OCI-LY7 (cell line): ENCODE results near the gene PVALEF. TPM values are rescaled to one million over a fixed set of nuclear protein-coding genes. Genes with fewer than 3 reads are reported as not detected.

Experiments used
- BruUV-seq: library from RNA; stranded (reverse); fragments of 400-500 nt; replicated peaks from 2 replicates; lab custom pipeline; 2021; lab: Mats Ljungman, UMichigan
- CTCF ChIA-PET: fragments of 300-600 bp; sonication (Branson Sonifier 250); formaldehyde crosslinking; loops from one replicate; lab custom pipeline; 2022; ENCODE audit warnings: antibody characterized with exemption; ENCODE audit not compliant: unreplicated experiment; lab: Charles Lee
- POLR2A ChIA-PET: fragments of 300-600 bp; sonication (Branson Sonifier 250); formaldehyde crosslinking; loops from one replicate; lab custom pipeline; 2022; ENCODE audit warnings: antibody characterized with exemption; lab: Charles Lee
- DNase-seq: peaks from one replicate; pipeline ENCODE4 v3.0.0-alpha.2; 2015; ENCODE audit warnings: low spot score
- H2AFZ ChIP-seq: fragments of 200-600 bp; sonication (generic), shearing (Covaris generic); 2 replicates; pipeline ENCODE4 v1.6.1; 2014; ENCODE audit warnings: mild to moderate bottlenecking, antibody characterized with exemption, low read length, moderate library complexity
- H3K27ac ChIP-seq: fragments of 200-600 bp; sonication (generic); 2 replicates; pipeline ENCODE4 v1.5.1; 2014; ENCODE audit warnings: mixed run types, low read depth, mild to moderate bottlenecking, moderate library complexity, low read length, inconsistent platforms; ENCODE audit not compliant: poor library complexity, severe bottlenecking
- H3K36me3 ChIP-seq: fragments of 200-600 bp; sonication (generic); 2 replicates; pipeline ENCODE4 v1.6.1; 2014; ENCODE audit warnings: mild to moderate bottlenecking, antibody characterized with exemption, low read length, moderate library complexity, mixed read lengths; ENCODE audit not compliant: insufficient read depth
- H3K4me1 ChIP-seq: fragments of 200-600 bp; sonication (generic); 2 replicates; pipeline ENCODE4 v1.5.1; 2014; ENCODE audit warnings: mild to moderate bottlenecking, low read length; ENCODE audit not compliant: insufficient read depth, poor library complexity, severe bottlenecking
- H3K4me2 ChIP-seq: fragments of 200-600 bp; sonication (generic); 2 replicates; pipeline ENCODE4 v1.6.1; 2014; ENCODE audit warnings: mild to moderate bottlenecking, low read length
- H3K4me3 ChIP-seq: fragments of 200-600 bp; sonication (generic); 2 replicates; pipeline ENCODE4 v1.5.1; 2014; ENCODE audit warnings: mild to moderate bottlenecking, low read depth, low read length; ENCODE audit not compliant: poor library complexity, severe bottlenecking
- H3K79me2 ChIP-seq: fragments of 200-600 bp; sonication (generic); 2 replicates; pipeline ENCODE4 v1.6.1; 2016; ENCODE audit warnings: low read depth, mild to moderate bottlenecking, low read length, moderate library complexity, mixed read lengths; ENCODE audit not compliant: insufficient read depth
- H3K9me2 ChIP-seq: fragments of 200-600 bp; sonication (generic); 2 replicates; pipeline ENCODE4 v1.6.1; 2016; ENCODE audit warnings: mild to moderate bottlenecking, low read length, mixed read lengths; ENCODE audit not compliant: insufficient read depth
- H3K9me3 ChIP-seq: fragments of 200-600 bp; sonication (generic); 2 replicates; pipeline ENCODE4 v1.6.1; 2014; ENCODE audit warnings: mild to moderate bottlenecking, mixed run types, low read length, mixed read lengths
- H4K20me1 ChIP-seq: fragments of 200-600 bp; sonication (generic); 2 replicates; pipeline ENCODE4 v1.6.1; 2014; ENCODE audit warnings: mild to moderate bottlenecking, antibody characterized with exemption, low read length, moderate library complexity, mixed read lengths; ENCODE audit not compliant: insufficient read depth
- EZH2phosphoT487 ChIP-seq: fragments of 200-600 bp; sonication (generic); IDR thresholded peaks from 2 replicates; pipeline ENCODE4 v1.6.1; 2018; ENCODE audit warnings: low read depth, borderline replicate concordance, mild to moderate bottlenecking, mixed run types, antibody characterized with exemption, low read length, moderate library complexity, mixed read lengths
- intact Hi-C: fragments of 100-400 bp; cut with micrococcal nuclease; formaldehyde crosslinking; loops from one replicate; pipeline ENCODE4 v1.10.0; 2022; ENCODE audit not compliant: unreplicated experiment
- total RNA-seq, 2 experiments: library from RNA; depleted of rRNA in 1 of 2; stranded (reverse); fragments of >200 nt in 1 of 2; shearing (Covaris generic) in 1 of 2; gene quantifications; 2 replicates each; pipeline ENCODE4 v1.2.3, GENCODE V29; 2014 to 2022
- TF ChIP-seq, protein P1 (sequence below): fragments of 200-600 bp; sonication (generic); conservative IDR thresholded peaks from 2 replicates; pipeline ENCODE4 v1.5.1; 2014; ENCODE audit warnings: mild to moderate bottlenecking, antibody characterized with exemption, low read length, moderate library complexity, mixed read lengths

Gene PVALEF
- total RNA-seq, 2 experiments from 2014 or later = not detected

GRCh38 chr17:81120695-81121621 is 44.3 kb upstream of the PVALEF start:
- Histone ChIP-seq H3K4me1 (no peaks in the 10 kb centered on the region), H3K4me2 (no peak overlapping the region), H3K79me2 (no peaks in the 10 kb centered on the region), H3K9me2 (no peaks in the 10 kb centered on the region), H3K9me3 (no peaks in the 10 kb centered on the region), H4K20me1 (no peaks in the 10 kb centered on the region; the same call in 1 of the 2 replicates), H3K27ac (no peak overlapping the region), H3K36me3 (no peaks in the 10 kb centered on the region), H2AFZ (no peak overlapping the region), H3K4me3 (no peak overlapping the region)
- ChIA-PET POLR2A (no interaction called here), CTCF (no interaction called here)
- BruUV-seq = no TSS peak
- TF ChIP-seq, protein P1, sequence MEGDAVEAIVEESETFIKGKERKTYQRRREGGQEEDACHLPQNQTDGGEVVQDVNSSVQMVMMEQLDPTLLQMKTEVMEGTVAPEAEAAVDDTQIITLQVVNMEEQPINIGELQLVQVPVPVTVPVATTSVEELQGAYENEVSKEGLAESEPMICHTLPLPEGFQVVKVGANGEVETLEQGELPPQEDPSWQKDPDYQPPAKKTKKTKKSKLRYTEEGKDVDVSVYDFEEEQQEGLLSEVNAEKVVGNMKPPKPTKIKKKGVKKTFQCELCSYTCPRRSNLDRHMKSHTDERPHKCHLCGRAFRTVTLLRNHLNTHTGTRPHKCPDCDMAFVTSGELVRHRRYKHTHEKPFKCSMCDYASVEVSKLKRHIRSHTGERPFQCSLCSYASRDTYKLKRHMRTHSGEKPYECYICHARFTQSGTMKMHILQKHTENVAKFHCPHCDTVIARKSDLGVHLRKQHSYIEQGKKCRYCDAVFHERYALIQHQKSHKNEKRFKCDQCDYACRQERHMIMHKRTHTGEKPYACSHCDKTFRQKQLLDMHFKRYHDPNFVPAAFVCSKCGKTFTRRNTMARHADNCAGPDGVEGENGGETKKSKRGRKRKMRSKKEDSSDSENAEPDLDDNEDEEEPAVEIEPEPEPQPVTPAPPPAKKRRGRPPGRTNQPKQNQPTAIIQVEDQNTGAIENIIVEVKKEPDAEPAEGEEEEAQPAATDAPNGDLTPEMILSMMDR = no peak
- TF ChIP-seq EZH2phosphoT487 = no peak
- intact Hi-C loops = no loop called here
- no peak for DNase-seq

DNA sequence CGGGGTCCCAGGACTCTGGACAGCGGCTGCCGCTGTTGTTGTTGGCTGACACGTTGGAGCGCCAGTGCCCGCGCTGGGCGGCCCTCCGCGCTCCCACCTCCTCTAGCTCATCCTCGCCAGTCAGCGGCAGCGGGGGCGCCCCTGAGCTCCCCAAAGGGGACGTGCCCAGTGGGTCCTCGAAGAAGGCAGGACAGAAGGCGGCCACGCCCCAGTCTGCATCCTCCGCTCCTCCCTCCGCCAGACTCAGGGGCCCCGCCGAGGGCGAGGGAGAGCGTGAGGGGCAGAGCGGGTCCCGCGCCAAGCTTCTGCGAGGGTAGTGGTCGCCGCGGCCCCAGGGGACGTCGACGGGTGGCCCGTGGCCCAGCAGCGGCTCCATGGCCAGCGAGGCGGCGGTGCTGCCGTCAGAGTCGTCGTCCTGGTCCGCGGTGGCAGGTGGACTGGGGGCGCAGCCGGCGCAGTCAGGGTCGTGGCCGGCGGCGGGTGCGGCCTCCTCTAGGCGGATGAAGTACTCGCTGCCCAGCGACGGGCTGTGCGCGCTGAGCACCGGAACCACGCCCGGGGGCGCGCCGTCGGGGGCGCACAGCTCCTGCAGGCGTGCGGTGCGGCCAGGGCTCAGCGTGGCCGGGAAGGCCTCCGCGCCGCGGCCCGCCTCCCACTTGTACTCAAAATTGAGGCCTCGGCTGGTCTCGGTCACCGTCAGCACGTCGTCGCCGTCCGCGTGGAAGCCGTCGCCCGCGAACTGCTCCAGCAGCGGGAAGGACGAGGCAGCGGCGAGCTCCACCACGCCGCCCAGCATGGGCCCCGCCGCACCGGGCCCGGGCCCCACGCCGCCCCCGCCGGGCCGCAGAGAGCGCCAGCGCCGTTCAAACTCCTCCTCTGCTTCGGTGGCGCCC is 43.2 kb upstream of the PVALEF start:
- DNase-seq = no peak
- Histone ChIP-seq H3K79me2 (no peaks in the 10 kb centered on the region), H3K36me3 (no peaks in the 10 kb centered on the region), H4K20me1 (no peaks in the 10 kb centered on the region; the same call in 1 of the 2 replicates), H3K9me2 (no peaks in the 10 kb centered on the region), H3K4me1 (no peaks in the 10 kb centered on the region), H3K27ac (no peak overlapping the region), H3K9me3 (no peaks in the 10 kb centered on the region), H3K4me2 (no peak overlapping the region), H2AFZ (no peak overlapping the region), H3K4me3 (no peak overlapping the region)
- BruUV-seq = no TSS peak
- intact Hi-C loops = no loop called here
- TF ChIP-seq EZH2phosphoT487 = no peak
- TF ChIP-seq, protein P1 = no peak
- POLR2A ChIA-PET = no interaction called here
- CTCF ChIA-PET = no interaction called here
